ACC112 (cell line): ENCODE results near the gene SOX15.

Experiments used
- H2AFZ ChIP-seq: fragments of 200-600 bp; sonication (generic); one replicate; pipeline ENCODE4 v1.6.0; 2017; ENCODE audit warnings: antibody characterized with exemption, low read length; ENCODE audit not compliant: unreplicated experiment
- H3K27ac ChIP-seq: fragments of 200-600 bp; sonication (generic); 2 replicates; pipeline ENCODE4 v1.5.1; 2014; ENCODE audit warnings: low read depth, mild to moderate bottlenecking, antibody characterized with exemption, low read length, moderate library complexity
- H3K27me3 ChIP-seq: fragments of 200-600 bp; sonication (generic); 2 replicates; pipeline ENCODE4 v1.6.1; 2014; ENCODE audit warnings: mild to moderate bottlenecking, antibody characterized with exemption, low read length, moderate library complexity, mixed read lengths; ENCODE audit not compliant: insufficient read depth
- H3K36me3 ChIP-seq: fragments of 200-600 bp; sonication (generic); 2 replicates; pipeline ENCODE4 v1.6.1; 2016; ENCODE audit warnings: mild to moderate bottlenecking, antibody characterized with exemption, low read length, moderate library complexity, mixed read lengths; ENCODE audit not compliant: insufficient read depth
- H3K4me1 ChIP-seq: fragments of 200-600 bp; sonication (generic); one replicate; pipeline ENCODE4 v1.6.1; 2016; ENCODE audit warnings: low read length, mixed read lengths; ENCODE audit not compliant: insufficient read depth, unreplicated experiment, control insufficient read depth
- H3K4me3 ChIP-seq: fragments of 200-600 bp; sonication (generic); 2 replicates; pipeline ENCODE4 v1.5.1; 2014; ENCODE audit warnings: mild to moderate bottlenecking, low read depth, low read length
- H3K79me2 ChIP-seq: fragments of 200-600 bp; sonication (generic); one replicate; pipeline ENCODE4 v1.6.0; 2016; ENCODE audit warnings: low read length; ENCODE audit not compliant: control insufficient read depth, unreplicated experiment, insufficient read depth

Gene SOX15

GRCh38 chr17:7575959-7576358 lies 13.9 kb downstream of the SOX15 start:
- Histone ChIP-seq H3K27ac (peak overlapping the region; percentile 88; the same call in 1 of the 2 replicates), H3K27me3 (no peaks in the 10 kb centered on the region), H3K79me2 (peaks cover 67% of the 10 kb centered on the region), H3K36me3 (peaks cover 53% of the 10 kb centered on the region), H3K4me3 (peak overlapping the region; percentile 90), H3K4me1 (peaks cover 67% of the 10 kb centered on the region), H2AFZ (no peak overlapping the region)

- Histone ChIP-seq H3K4me3 (peak overlapping the region; percentile 90), H3K27ac (peak overlapping the region; percentile 88), H3K4me1 (peaks cover 63% of the 10 kb centered on the region)
Observed at GRCh38 chr17:7575481-7575883, 14.4 kb downstream of the SOX15 start.

GRCh38 chr17:7574176-7574953 lies 15.5 kb downstream of the SOX15 start:
- Histone ChIP-seq H3K27me3 (no peaks in the 10 kb centered on the region), H3K4me3 (peak overlapping the region; percentile 90), H2AFZ (no peak overlapping the region), H3K27ac (peak overlapping the region; percentile 88), H3K79me2 (peaks cover 62% of the 10 kb centered on the region), H3K36me3 (peaks cover 55% of the 10 kb centered on the region), H3K4me1 (peaks cover 52% of the 10 kb centered on the region)

More at GRCh38 chr17:7575481-7575883, 14.4 kb downstream of the SOX15 start:
- Histone ChIP-seq H3K27me3 (no peaks in the 10 kb centered on the region), H3K36me3 (peaks cover 55% of the 10 kb centered on the region), H3K79me2 (peaks cover 65% of the 10 kb centered on the region), H2AFZ (no peak overlapping the region)

GRCh38 chr17:7573324-7574080 lies 16.4 kb downstream of the SOX15 start:
- peaks cover 67% of the 10 kb centered on the region for H3K79me2 ChIP-seq

GRCh38 chr17:7572588-7573323 lies 17.1 kb downstream of the SOX15 start:
- no peaks in the 10 kb centered on the region for H3K27me3 ChIP-seq
- H3K27ac ChIP-seq: peak overlapping the region; percentile 88
- H3K4me1 ChIP-seq: peaks cover 42% of the 10 kb centered on the region
- peaks cover 66% of the 10 kb centered on the region for H3K79me2 ChIP-seq
- no peak overlapping the region for H2AFZ ChIP-seq
- H3K4me3 ChIP-seq: peak overlapping the region; percentile 90
- peaks cover 50% of the 10 kb centered on the region for H3K36me3 ChIP-seq

More at GRCh38 chr17:7573324-7574080, 16.4 kb downstream of the SOX15 start:
- Histone ChIP-seq H3K27ac (peak overlapping the region; percentile 88), H2AFZ (no peak overlapping the region), H3K27me3 (no peaks in the 10 kb centered on the region), H3K36me3 (peaks cover 55% of the 10 kb centered on the region), H3K4me1 (peaks cover 44% of the 10 kb centered on the region), H3K4me3 (peak overlapping the region; percentile 90)

GRCh38 chr17:7572338-7572587 lies 17.6 kb downstream of the SOX15 start:
- peaks cover 45% of the 10 kb centered on the region for H3K36me3 ChIP-seq
- peak overlapping the region; percentile 20 for H2AFZ ChIP-seq

GRCh38 chr17:7570351-7570750 lies 19.5 kb downstream of the SOX15 start:
- Histone ChIP-seq H3K4me3 (no peak overlapping the region), H3K27me3 (no peaks in the 10 kb centered on the region), H3K79me2 (peaks cover 51% of the 10 kb centered on the region), H3K27ac (no peak overlapping the region), H2AFZ (no peak overlapping the region), H3K4me1 (peaks cover 23% of the 10 kb centered on the region), H3K36me3 (peaks cover 36% of the 10 kb centered on the region)

More at GRCh38 chr17:7572338-7572587, 17.6 kb downstream of the SOX15 start:
- H3K79me2 ChIP-seq: peaks cover 61% of the 10 kb centered on the region
- peak overlapping the region; percentile 82 for H3K27ac ChIP-seq
- peaks cover 37% of the 10 kb centered on the region for H3K4me1 ChIP-seq
- no peaks in the 10 kb centered on the region for H3K27me3 ChIP-seq
- peak overlapping the region; percentile 78 for H3K4me3 ChIP-seq

GRCh38 chr17:7569571-7569970 lies 20.3 kb downstream of the SOX15 start:
- Histone ChIP-seq H3K79me2 (peaks cover 51% of the 10 kb centered on the region), H2AFZ (no peak overlapping the region), H3K4me1 (peaks cover 15% of the 10 kb centered on the region), H3K36me3 (peaks cover 32% of the 10 kb centered on the region; the same call in 1 of the 2 replicates), H3K4me3 (no peak overlapping the region), H3K27ac (no peak overlapping the region), H3K27me3 (no peaks in the 10 kb centered on the region)

- Histone ChIP-seq H3K36me3 (peaks cover 22% of the 10 kb centered on the region; the same call in 1 of the 2 replicates), H2AFZ (no peak overlapping the region), H3K27me3 (no peaks in the 10 kb centered on the region), H3K79me2 (peaks cover 54% of the 10 kb centered on the region), H3K27ac (no peak overlapping the region), H3K4me3 (peak overlapping the region; percentile 96), H3K4me1 (peaks cover 41% of the 10 kb centered on the region)
Observed at GRCh38 chr17:7563115-7563869, 26.6 kb downstream of the SOX15 start.

- Histone ChIP-seq H2AFZ (peak overlapping the region; percentile 85), H3K27ac (peak overlapping the region; percentile 69)
Observed at GRCh38 chr17:7562208-7562605, 27.7 kb downstream of the SOX15 start.

More at GRCh38 chr17:7562208-7562605, 27.7 kb downstream of the SOX15 start:
- H3K79me2 ChIP-seq: peaks cover 54% of the 10 kb centered on the region
- H3K4me3 ChIP-seq: peak overlapping the region; percentile 96
- H3K4me1 ChIP-seq: peaks cover 47% of the 10 kb centered on the region
- peaks cover 22% of the 10 kb centered on the region; the same call in 1 of the 2 replicates for H3K36me3 ChIP-seq
- H3K27me3 ChIP-seq: no peaks in the 10 kb centered on the region
